Measurements from ENCODE around the gene PTPRN2.

DNA sequence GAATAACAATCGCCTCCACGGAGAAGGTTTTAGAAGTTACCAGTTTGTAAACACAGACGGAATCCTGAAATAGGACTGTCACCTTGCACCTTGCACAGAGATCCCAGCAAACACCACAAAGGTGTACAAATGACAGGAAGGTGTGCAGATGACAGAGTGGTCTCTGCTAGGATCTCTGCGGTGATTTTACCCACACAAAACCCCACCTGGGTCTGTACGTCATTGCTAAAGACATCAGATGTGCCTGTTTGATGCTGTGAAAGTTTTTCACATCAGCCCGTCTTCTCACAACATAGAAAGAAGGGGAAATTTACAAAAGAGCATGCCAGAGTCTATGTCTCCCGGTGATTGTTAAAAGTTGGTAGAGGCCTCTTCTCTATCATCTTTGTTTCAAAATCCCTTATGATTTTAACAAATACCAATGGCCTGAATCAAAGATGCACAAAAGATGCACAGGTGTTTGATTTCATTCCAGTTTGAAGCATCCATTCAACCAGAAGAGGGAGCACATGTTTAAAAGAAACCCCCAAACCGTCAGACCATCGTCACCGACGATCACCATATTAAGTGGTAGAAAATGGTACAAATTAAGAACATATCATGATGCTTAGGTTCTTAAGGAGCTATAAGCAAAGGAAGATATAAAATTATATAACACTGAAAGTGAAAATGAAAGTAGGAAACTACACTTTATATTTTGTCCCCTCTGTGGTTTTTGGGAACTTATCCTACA, 576.5 kb downstream of the PTPRN2 start:
- no peak for TF ChIP-seq POLR2A (IDR thresholded peaks at IDR 0.05; ENCODE audit: control extremely low read depth in 1 of 2, low read depth in 2 of 2, low read length in 2 of 2)
- TF ChIP-seq RNF2 (IDR thresholded peaks at IDR 0.05; ENCODE audit: borderline replicate concordance, low read depth, low read length, missing control alignments, poor library complexity, severe bottlenecking) = no peak
- TF ChIP-seq, protein P1, sequence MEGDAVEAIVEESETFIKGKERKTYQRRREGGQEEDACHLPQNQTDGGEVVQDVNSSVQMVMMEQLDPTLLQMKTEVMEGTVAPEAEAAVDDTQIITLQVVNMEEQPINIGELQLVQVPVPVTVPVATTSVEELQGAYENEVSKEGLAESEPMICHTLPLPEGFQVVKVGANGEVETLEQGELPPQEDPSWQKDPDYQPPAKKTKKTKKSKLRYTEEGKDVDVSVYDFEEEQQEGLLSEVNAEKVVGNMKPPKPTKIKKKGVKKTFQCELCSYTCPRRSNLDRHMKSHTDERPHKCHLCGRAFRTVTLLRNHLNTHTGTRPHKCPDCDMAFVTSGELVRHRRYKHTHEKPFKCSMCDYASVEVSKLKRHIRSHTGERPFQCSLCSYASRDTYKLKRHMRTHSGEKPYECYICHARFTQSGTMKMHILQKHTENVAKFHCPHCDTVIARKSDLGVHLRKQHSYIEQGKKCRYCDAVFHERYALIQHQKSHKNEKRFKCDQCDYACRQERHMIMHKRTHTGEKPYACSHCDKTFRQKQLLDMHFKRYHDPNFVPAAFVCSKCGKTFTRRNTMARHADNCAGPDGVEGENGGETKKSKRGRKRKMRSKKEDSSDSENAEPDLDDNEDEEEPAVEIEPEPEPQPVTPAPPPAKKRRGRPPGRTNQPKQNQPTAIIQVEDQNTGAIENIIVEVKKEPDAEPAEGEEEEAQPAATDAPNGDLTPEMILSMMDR (IDR thresholded peaks at IDR 0.05; ENCODE audit: control extremely low read depth in 1 of 3, insufficient read depth in 1 of 3, low read depth in 1 of 3, low read length in 3 of 3) = no peak; a peak in 1 of 4 replicates
- no peak for TF ChIP-seq ZNF274 (IDR thresholded peaks at IDR 0.05; ENCODE audit: borderline replicate concordance, extremely low read depth, low read length)
- no peak for TF ChIP-seq TAF7 (optimal IDR thresholded peaks at IDR 0.05; ENCODE audit: borderline replicate concordance, low read depth, low read length)
- TF ChIP-seq POLR2AphosphoS5 (IDR thresholded peaks at IDR 0.05; ENCODE audit: low read depth, low read length) = no peak
- no peak for TF ChIP-seq SRF (IDR thresholded peaks at IDR 0.05; ENCODE audit: low read depth, low read length)
- no peak for TF ChIP-seq JUN (IDR thresholded peaks at IDR 0.05; ENCODE audit: low read depth, low read length)
- TF ChIP-seq YY1 (IDR thresholded peaks at IDR 0.05; ENCODE audit: low read depth, low read length) = no peak
- TF ChIP-seq JUND (IDR thresholded peaks at IDR 0.05; ENCODE audit: low read length) = no peak
- no peak for TF ChIP-seq SUZ12 (IDR thresholded peaks at IDR 0.05; ENCODE audit: low read length)
- no peak for TF ChIP-seq BRCA1 (IDR thresholded peaks at IDR 0.05; ENCODE audit: low read depth, low read length)
- TF ChIP-seq TAF1 (IDR thresholded peaks at IDR 0.05; ENCODE audit: low read depth, low read length) = no peak

Data from H1 (cell line).